Loucy (cell line): Measurements from ENCODE around the gene CFP.
A peak's percentile ranks its signal among the peaks of the same experiment; 100 is the strongest.
"Not testable (repeated sequence)": the region's sequence is repeated elsewhere in the genome, so short reads cannot be mapped to it uniquely, and the experiment has no call there.

ENCODE experiments used
- H2AFZ ChIP-seq: fragments of 200-600 bp; sonication (generic); 2 replicates; pipeline ENCODE4 v1.6.0; 2016; ENCODE audit warnings: antibody characterized with exemption, mild to moderate bottlenecking, low read length, moderate library complexity
- H3F3A ChIP-seq: fragments of 200-600 bp; 2 replicates; pipeline ENCODE4 v1.6.0; 2016; ENCODE audit warnings: antibody characterized with exemption, low read depth, mild to moderate bottlenecking
- H3K27me3 ChIP-seq: fragments of 200-600 bp; sonication (generic); 2 replicates; pipeline ENCODE4 v1.6.1; 2014; ENCODE audit warnings: low read length, mild to moderate bottlenecking; ENCODE audit not compliant: insufficient read depth, poor library complexity, severe bottlenecking
- H3K36me3 ChIP-seq: fragments of 200-600 bp; sonication (generic); 2 replicates; pipeline ENCODE4 v1.6.1; 2016; ENCODE audit warnings: low read length; ENCODE audit not compliant: insufficient read depth
- H3K4me1 ChIP-seq: fragments of 200-600 bp; sonication (generic); 2 replicates; pipeline ENCODE4 v1.5.1; 2014; ENCODE audit warnings: low read length, mild to moderate bottlenecking; ENCODE audit not compliant: insufficient read depth, poor library complexity, severe bottlenecking
- H3K4me2 ChIP-seq: fragments of 200-600 bp; sonication (generic); 2 replicates; pipeline ENCODE4 v1.6.0; 2014; ENCODE audit warnings: antibody characterized with exemption, low read length, low read depth, mild to moderate bottlenecking; ENCODE audit not compliant: poor library complexity, severe bottlenecking
- H3K4me3 ChIP-seq: fragments of 200-600 bp; sonication (generic); 2 replicates; pipeline ENCODE4 v1.5.1; 2014; ENCODE audit warnings: low read length, mild to moderate bottlenecking, mixed read lengths; ENCODE audit not compliant: poor library complexity, severe bottlenecking
- H3K79me2 ChIP-seq: fragments of 200-600 bp; sonication (generic); 2 replicates; pipeline ENCODE4 v1.6.1; 2014; ENCODE audit warnings: low read length; ENCODE audit not compliant: insufficient read depth
- H3K9ac ChIP-seq: fragments of 200-600 bp; sonication (generic); 2 replicates; pipeline ENCODE4 v1.6.0; 2014; ENCODE audit warnings: mild to moderate bottlenecking, low read depth, low read length, moderate library complexity; ENCODE audit not compliant: poor library complexity, severe bottlenecking
- H3K9me2 ChIP-seq: fragments of 200-600 bp; sonication (generic); replicated peaks from 2 replicates; pipeline ENCODE4 v1.6.1; 2016; ENCODE audit warnings: low read depth, low read length, mixed read lengths
- H3K9me3 ChIP-seq: fragments of 200-600 bp; sonication (generic); 2 replicates; pipeline ENCODE4 v1.6.1; 2014; ENCODE audit warnings: mild to moderate bottlenecking, antibody characterized with exemption, low read length, low read depth; ENCODE audit not compliant: insufficient read depth
- H4K20me1 ChIP-seq: fragments of 200-600 bp; sonication (generic); 2 replicates; pipeline ENCODE4 v1.6.0; 2014; ENCODE audit warnings: antibody characterized with exemption, low read length, mild to moderate bottlenecking; ENCODE audit not compliant: insufficient read depth, poor library complexity, severe bottlenecking
- EZH2phosphoT487 ChIP-seq: fragments of 200-600 bp; IDR thresholded peaks from 2 replicates; pipeline ENCODE4 v1.6.1; 2018; ENCODE audit warnings: antibody characterized with exemption, mild to moderate bottlenecking, moderate library complexity, borderline replicate concordance
- TF ChIP-seq, protein P1 (sequence below): fragments of 200-600 bp; sonication (generic); conservative IDR thresholded peaks from 2 replicates; pipeline ENCODE4 v1.5.1; 2014; ENCODE audit warnings: mild to moderate bottlenecking, antibody characterized with exemption, low read length

CFP gene

GRCh38 chrX:47629419-47630200, at the start of gene CFP:
TSS of gene CFP (minus strand) at chrX:47629930. CDS start at chrX:47629844, 86 bp downstream.
- no peak for TF ChIP-seq EZH2phosphoT487
- TF ChIP-seq, protein P1, sequence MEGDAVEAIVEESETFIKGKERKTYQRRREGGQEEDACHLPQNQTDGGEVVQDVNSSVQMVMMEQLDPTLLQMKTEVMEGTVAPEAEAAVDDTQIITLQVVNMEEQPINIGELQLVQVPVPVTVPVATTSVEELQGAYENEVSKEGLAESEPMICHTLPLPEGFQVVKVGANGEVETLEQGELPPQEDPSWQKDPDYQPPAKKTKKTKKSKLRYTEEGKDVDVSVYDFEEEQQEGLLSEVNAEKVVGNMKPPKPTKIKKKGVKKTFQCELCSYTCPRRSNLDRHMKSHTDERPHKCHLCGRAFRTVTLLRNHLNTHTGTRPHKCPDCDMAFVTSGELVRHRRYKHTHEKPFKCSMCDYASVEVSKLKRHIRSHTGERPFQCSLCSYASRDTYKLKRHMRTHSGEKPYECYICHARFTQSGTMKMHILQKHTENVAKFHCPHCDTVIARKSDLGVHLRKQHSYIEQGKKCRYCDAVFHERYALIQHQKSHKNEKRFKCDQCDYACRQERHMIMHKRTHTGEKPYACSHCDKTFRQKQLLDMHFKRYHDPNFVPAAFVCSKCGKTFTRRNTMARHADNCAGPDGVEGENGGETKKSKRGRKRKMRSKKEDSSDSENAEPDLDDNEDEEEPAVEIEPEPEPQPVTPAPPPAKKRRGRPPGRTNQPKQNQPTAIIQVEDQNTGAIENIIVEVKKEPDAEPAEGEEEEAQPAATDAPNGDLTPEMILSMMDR = no peak
- no peaks in the 10 kb centered on the region for H4K20me1 ChIP-seq
- no peaks in the 10 kb centered on the region for H3F3A ChIP-seq
- no peaks in the 10 kb centered on the region for H3K9me3 ChIP-seq
- H3K4me3 ChIP-seq = peak within 1 kb of the TSS; percentile 39
- H3K4me2 ChIP-seq = peak within 1 kb of the TSS; percentile 75
- no peaks in the 10 kb centered on the region for H3K9me2 ChIP-seq
- no peaks in the 10 kb centered on the region for H3K79me2 ChIP-seq
- no peak within 1 kb of the TSS for H3K9ac ChIP-seq
- H2AFZ ChIP-seq = no peak within 1 kb of the TSS
- no peaks in the 10 kb centered on the region for H3K36me3 ChIP-seq
- peaks cover 6% of the 10 kb centered on the region for H3K4me1 ChIP-seq
- H3K27me3 ChIP-seq = no peaks in the 10 kb centered on the region

- not testable (repeated sequence) for H3K36me3 ChIP-seq, H4K20me1 ChIP-seq, H3K4me2 ChIP-seq, H3K27me3 ChIP-seq, H3K9me2 ChIP-seq, H3K9me3 ChIP-seq, H3F3A ChIP-seq, H3K4me3 ChIP-seq, H3K4me1 ChIP-seq, H3K9ac ChIP-seq, H2AFZ ChIP-seq, H3K79me2 ChIP-seq
Observed at GRCh38 chrX:47675959-47676859, 46.5 kb upstream of the CFP start.

DNA sequence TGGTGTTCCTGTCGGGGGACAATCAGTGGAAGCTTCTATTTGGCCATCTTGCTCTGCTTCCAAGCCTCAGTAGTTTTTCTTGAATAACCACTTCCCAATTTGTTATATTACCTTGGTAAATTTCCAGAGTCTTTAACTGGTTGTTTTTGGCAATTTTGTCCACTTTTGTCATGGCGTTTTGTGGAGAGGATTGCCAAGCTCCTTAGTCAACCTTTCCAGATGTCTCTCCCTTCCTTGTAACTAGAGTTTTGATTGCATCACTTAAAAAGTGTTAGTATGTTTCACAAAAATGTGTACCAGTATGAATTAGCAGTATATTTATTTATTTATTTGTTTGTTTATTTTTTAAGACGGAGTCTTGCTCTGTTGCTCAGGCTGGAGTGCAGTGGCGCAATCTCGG, 45.0 kb upstream of the CFP start:
- H3F3A ChIP-seq = no peaks in the 10 kb centered on the region
- no peaks in the 10 kb centered on the region for H3K27me3 ChIP-seq
- no peak overlapping the region for H2AFZ ChIP-seq
- no peaks in the 10 kb centered on the region for H3K9me3 ChIP-seq
- H3K9me2 ChIP-seq = no peaks in the 10 kb centered on the region
- H3K4me2 ChIP-seq = no peak overlapping the region
- no peak for TF ChIP-seq EZH2phosphoT487
- TF ChIP-seq, protein P1 = no peak
- no peak overlapping the region for H3K4me3 ChIP-seq
- H3K36me3 ChIP-seq = no peaks in the 10 kb centered on the region
- H4K20me1 ChIP-seq = no peaks in the 10 kb centered on the region
- no peaks in the 10 kb centered on the region for H3K79me2 ChIP-seq
- no peaks in the 10 kb centered on the region for H3K4me1 ChIP-seq
- H3K9ac ChIP-seq = no peak overlapping the region

- not testable (repeated sequence) for H3K27me3 ChIP-seq, H3K4me2 ChIP-seq, H3K4me1 ChIP-seq, H3K9me2 ChIP-seq, H3F3A ChIP-seq, H3K79me2 ChIP-seq, H3K9ac ChIP-seq, H3K4me3 ChIP-seq, H2AFZ ChIP-seq, H3K36me3 ChIP-seq, H3K9me3 ChIP-seq, H4K20me1 ChIP-seq
Observed at GRCh38 chrX:47665797-47666196, 36.1 kb upstream of the CFP start.
